A549 (cell line): ENCODE data around the gene ALCAM. TPM values are rescaled to one million over a fixed set of nuclear protein-coding genes. Genes with fewer than 3 reads are reported as not detected.
A peak's percentile ranks its signal among the peaks of the same experiment; 100 is the strongest.

ENCODE experiments used
- ATAC-seq, 2 experiments: fragments of 200-7000 bp in 1 of 2; fragments of >200 bp in 1 of 2; cut with Nextera tagmentation in 1 of 2; cut with Tn5 transposase in 1 of 2; 3 replicates each; pipeline versions ENCODE4 v1.8.0 to v1.9.1; 2018 to 2020; ENCODE audit warnings: mild to moderate bottlenecking in 1 of 2, moderate library complexity in 1 of 2
- CTCF ChIA-PET: fragments of 300-600 bp; sonication (Branson Sonifier 250); formaldehyde crosslinking; extraction: SDS; loops from one replicate; lab custom pipeline; 2021; ENCODE audit warnings: antibody characterized with exemption, inconsistent platforms; lab: Yijun Ruan, JAX
- POLR2A ChIA-PET: fragments of 350-600 bp; formaldehyde crosslinking; extraction: SDS; loops from one replicate; lab custom pipeline; 2021; ENCODE audit warnings: antibody characterized with exemption, inconsistent platforms; lab: Yijun Ruan, JAX
- DNase-seq, 2 experiments: peaks; one replicate each; pipeline versions ENCODE4 v3.0.0 to v3.0.0-alpha.2; 2011 to 2016; ENCODE audit warnings: low read depth in 1 of 2, low spot score in 1 of 2
- FAIRE-seq: peaks from 2 replicates; lab custom pipeline; 2011; peaks lifted over from hg19 to GRCh38; lab: Jason Lieb, UNC
- H3K27ac ChIP-seq, 2 experiments: fragments of >200 bp; sonication (Bioruptor Twin); formaldehyde crosslinking; 3 replicates each; pipeline ENCODE4 v1.5.1; 2016 to 2017
- H3K4me1 ChIP-seq: fragments of >200 bp; sonication (Bioruptor Twin); formaldehyde crosslinking; 3 replicates; pipeline ENCODE4 v1.6.1; 2016
- H3K4me2 ChIP-seq: fragments of >200 bp; sonication (Bioruptor Twin); formaldehyde crosslinking; 3 replicates; pipeline ENCODE4 v1.6.1; 2016
- H3K4me3 ChIP-seq: fragments of >200 bp; sonication (Bioruptor Twin); formaldehyde crosslinking; 3 replicates; pipeline ENCODE4 v1.5.1; 2016
- H3K9me3 ChIP-seq: fragments of >200 bp; sonication (Bioruptor Twin); formaldehyde crosslinking; 3 replicates; pipeline ENCODE4 v1.6.1; 2016
- CEBPB ChIP-seq, 2 experiments: fragments of >200 bp in 1 of 2; sonication (Bioruptor Twin) in 1 of 2; formaldehyde crosslinking in 1 of 2; IDR thresholded peaks; 2 replicates each; pipeline ENCODE4 v1.6.1; 2012 to 2016
- CTCF ChIP-seq: fragments of >200 bp; sonication (Bioruptor Twin); formaldehyde crosslinking; IDR thresholded peaks from 3 replicates; pipeline ENCODE4 v1.5.1; 2016
- EP300 ChIP-seq, 2 experiments: fragments of >200 bp; sonication (Bioruptor Twin); formaldehyde crosslinking; IDR thresholded peaks; 2 replicates in 1 of 2; 3 replicates in 1 of 2; pipeline ENCODE4 v1.6.1; 2016 to 2017
- ESRRA ChIP-seq: fragments of 150-350 bp; IDR thresholded peaks from 2 replicates; pipeline ENCODE4 v1.6.1; 2014; ENCODE audit warnings: mild to moderate bottlenecking, low read length, borderline replicate concordance
- FOSB ChIP-seq: fragments of 250-450 bp; sonication (Bioruptor Pico); IDR thresholded peaks from 2 replicates; pipeline ENCODE4 v1.5.0; 2020; ENCODE audit warnings: mild to moderate bottlenecking, moderate library complexity
- HDAC2 ChIP-seq: fragments of 200-600 bp; sonication (generic); IDR thresholded peaks from 2 replicates; pipeline ENCODE4 v1.6.1; 2016
- HOXA7 ChIP-seq: fragments of 250-450 bp; sonication (Bioruptor Pico); IDR thresholded peaks from 2 replicates; pipeline ENCODE4 v1.5.0; 2020; ENCODE audit warnings: mild to moderate bottlenecking, moderate library complexity
- JUN ChIP-seq, 2 experiments: fragments of >200 bp; sonication (Bioruptor Twin); formaldehyde crosslinking; IDR thresholded peaks; 2 replicates in 1 of 2; 3 replicates in 1 of 2; pipeline ENCODE4 v1.6.1; 2016 to 2017
- JUNB ChIP-seq: fragments of >200 bp; sonication (Bioruptor Twin); formaldehyde crosslinking; IDR thresholded peaks from 2 replicates; pipeline ENCODE4 v1.6.1; 2016
- MAX ChIP-seq: IDR thresholded peaks from 2 replicates; pipeline ENCODE4 v1.6.1; 2012
- NFE2L2 ChIP-seq: fragments of 150-350 bp; conservative IDR thresholded peaks from 2 replicates; pipeline ENCODE4 v1.6.1; 2014; ENCODE audit warnings: low read length
- PBX3 ChIP-seq: IDR thresholded peaks from 2 replicates; pipeline ENCODE4 v1.6.1; 2012
- RAD21 ChIP-seq, 2 experiments: fragments of >200 bp in 1 of 2; sonication (Bioruptor Twin) in 1 of 2; formaldehyde crosslinking in 1 of 2; IDR thresholded peaks in 1 of 2; conservative IDR thresholded peaks in 1 of 2; 2 replicates in 1 of 2; 3 replicates in 1 of 2; pipeline ENCODE4 v1.6.1; 2012 to 2018; ENCODE audit warnings: inconsistent platforms in 1 of 2
- SMC3 ChIP-seq: fragments of >200 bp; sonication (Bioruptor Twin); formaldehyde crosslinking; IDR thresholded peaks from 3 replicates; pipeline ENCODE4 v1.6.1; 2018; ENCODE audit warnings: inconsistent platforms
- TP53 ChIP-seq: fragments of 250-450 bp; sonication (Bioruptor Pico); IDR thresholded peaks from 2 replicates; pipeline ENCODE4 v1.5.0; 2021; ENCODE audit warnings: mild to moderate bottlenecking, moderate library complexity
- USF2 ChIP-seq: fragments of 450-650 bp; IDR thresholded peaks from 2 replicates; pipeline ENCODE4 v1.6.1; 2014; ENCODE audit warnings: antibody characterized with exemption
- ZC3H11A ChIP-seq: fragments of 450-650 bp; IDR thresholded peaks from 2 replicates; pipeline ENCODE4 v1.6.1; 2014; ENCODE audit warnings: antibody characterized with exemption, mild to moderate bottlenecking
- ZFP36 ChIP-seq: fragments of 450-650 bp; IDR thresholded peaks from 2 replicates; pipeline ENCODE4 v1.6.1; 2014; ENCODE audit warnings: borderline replicate concordance; ENCODE audit not compliant: partially characterized antibody
- ZNF302 ChIP-seq: fragments of 250-450 bp; sonication (Bioruptor Pico); IDR thresholded peaks from 2 replicates; pipeline ENCODE4 v1.9.0; 2021; ENCODE audit warnings: inconsistent platforms, mild to moderate bottlenecking, moderate library complexity
- WGBS: methylation state at CpG from one replicate; pipeline ENCODE4 v1.1.6; 2017; ENCODE audit errors: missing lambda C conversion rate; 5-methylcytosine and 5-hydroxymethylcytosine counted together
- polyA plus RNA-seq, 4 experiments: library from polyadenylated mRNA; depleted of rRNA in 3 of 4; stranded (reverse); fragments of >200 nt; fragmentation: RNase III in 1 of 4; extraction: RNeasy Plus Mini Kit Qiagen cat#74134 plus additional on column Dnase treatment in 1 of 4; gene quantifications; 2 replicates in 3 of 4; 3 replicates in 1 of 4; pipeline ENCODE4 v1.2.3, GENCODE V29; 2011 to 2017
- TF ChIP-seq, protein P1 (sequence below): fragments of 150-350 bp; IDR thresholded peaks from 2 replicates; pipeline ENCODE4 v1.6.1; 2014; ENCODE audit warnings: low read depth, mild to moderate bottlenecking, low read length
- TF ChIP-seq, protein P2 (sequence below): fragments of 200-600 bp; sonication (generic); IDR thresholded peaks from 2 replicates; pipeline ENCODE4 v1.6.1; 2016; ENCODE audit warnings: antibody characterized with exemption, mild to moderate bottlenecking, moderate library complexity

The ALCAM gene
- polyA plus RNA-seq, 2 of the 4 experiments (the other 2 are of a cell fraction) = 57.1 to 145 TPM

DNA sequence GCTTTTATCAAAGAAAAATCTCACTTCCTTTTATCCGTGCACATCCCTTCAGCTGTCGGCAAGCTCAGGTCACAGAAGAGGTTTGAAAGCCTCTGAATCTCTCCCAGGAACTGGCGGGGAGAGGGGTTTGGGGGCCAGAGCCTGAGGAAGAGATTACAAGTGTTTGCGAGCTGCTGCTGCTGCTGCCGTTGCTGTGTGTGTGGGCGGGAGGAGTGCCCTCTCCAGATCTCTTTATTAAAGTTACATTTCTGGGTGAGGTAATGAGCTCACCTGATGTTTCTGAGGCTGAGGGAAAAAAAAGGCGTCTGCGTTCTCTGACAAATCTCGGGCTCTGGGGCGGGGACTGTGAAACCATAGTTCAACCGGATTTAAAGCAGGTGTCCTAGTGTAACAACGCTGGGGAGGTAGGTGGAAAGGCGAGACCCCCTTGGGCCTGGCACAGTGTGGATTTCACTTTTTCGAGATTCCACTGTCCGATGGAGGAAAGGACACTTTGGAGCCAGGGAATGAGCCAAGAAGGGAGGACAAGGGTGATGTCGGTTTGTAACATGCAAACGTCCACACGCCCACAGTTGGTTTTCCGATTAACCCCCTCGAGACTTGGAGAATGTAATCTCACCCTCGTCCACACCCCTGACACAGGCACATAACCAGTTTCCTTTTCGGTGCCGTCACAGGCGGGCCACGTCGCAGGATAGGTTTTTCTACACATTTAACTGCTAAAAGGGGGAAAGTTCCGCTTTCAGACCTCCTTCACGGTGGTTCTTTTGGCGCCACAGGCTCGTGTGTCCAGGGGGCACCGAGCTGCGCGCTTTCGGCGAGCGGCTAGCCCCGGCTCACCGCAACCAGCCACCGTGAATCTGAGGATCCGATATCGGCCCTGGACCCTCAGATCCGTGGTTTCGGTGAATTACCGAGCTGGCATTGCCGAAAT, 2.1 kb downstream of the ALCAM start:
- Histone ChIP-seq H3K4me1 (peaks cover 47% of the 10 kb centered on the region), H3K4me2 (peak overlapping the region; percentile 86), H3K9me3 (no peaks in the 10 kb centered on the region), H3K27ac (peak overlapping the region; percentile 88 to 92), H3K4me3 (peak overlapping the region; percentile 88)
- no peak for FAIRE-seq
- WGBS = 1% methylated on average over 43 of the region's 45 CpGs
- ATAC-seq = peak; percentile 0 to 5; a peak in 1 of 6 replicates
- TF ChIP-seq HOXA7 (CRISPR knock-in tag) (no peak), FOSB (CRISPR knock-in tag) (no peak), EP300 (IDR thresholded peaks at IDR 0.05) (no peak), JUNB (no peak), SMC3 (no peak), PBX3 (no peak), MAX (peak; percentile 55), TP53 (CRISPR knock-in tag) (no peak), ESRRA (no peak), JUN (IDR thresholded peaks at IDR 0.05) (0 out of 5 replicates have a peak, but pooled peaks of 1 of the 2 experiments have one; percentile 11), ZC3H11A (no peak)
- TF ChIP-seq, protein P1, sequence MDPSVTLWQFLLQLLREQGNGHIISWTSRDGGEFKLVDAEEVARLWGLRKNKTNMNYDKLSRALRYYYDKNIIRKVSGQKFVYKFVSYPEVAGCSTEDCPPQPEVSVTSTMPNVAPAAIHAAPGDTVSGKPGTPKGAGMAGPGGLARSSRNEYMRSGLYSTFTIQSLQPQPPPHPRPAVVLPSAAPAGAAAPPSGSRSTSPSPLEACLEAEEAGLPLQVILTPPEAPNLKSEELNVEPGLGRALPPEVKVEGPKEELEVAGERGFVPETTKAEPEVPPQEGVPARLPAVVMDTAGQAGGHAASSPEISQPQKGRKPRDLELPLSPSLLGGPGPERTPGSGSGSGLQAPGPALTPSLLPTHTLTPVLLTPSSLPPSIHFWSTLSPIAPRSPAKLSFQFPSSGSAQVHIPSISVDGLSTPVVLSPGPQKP = no peak
- TF ChIP-seq, protein P2, sequence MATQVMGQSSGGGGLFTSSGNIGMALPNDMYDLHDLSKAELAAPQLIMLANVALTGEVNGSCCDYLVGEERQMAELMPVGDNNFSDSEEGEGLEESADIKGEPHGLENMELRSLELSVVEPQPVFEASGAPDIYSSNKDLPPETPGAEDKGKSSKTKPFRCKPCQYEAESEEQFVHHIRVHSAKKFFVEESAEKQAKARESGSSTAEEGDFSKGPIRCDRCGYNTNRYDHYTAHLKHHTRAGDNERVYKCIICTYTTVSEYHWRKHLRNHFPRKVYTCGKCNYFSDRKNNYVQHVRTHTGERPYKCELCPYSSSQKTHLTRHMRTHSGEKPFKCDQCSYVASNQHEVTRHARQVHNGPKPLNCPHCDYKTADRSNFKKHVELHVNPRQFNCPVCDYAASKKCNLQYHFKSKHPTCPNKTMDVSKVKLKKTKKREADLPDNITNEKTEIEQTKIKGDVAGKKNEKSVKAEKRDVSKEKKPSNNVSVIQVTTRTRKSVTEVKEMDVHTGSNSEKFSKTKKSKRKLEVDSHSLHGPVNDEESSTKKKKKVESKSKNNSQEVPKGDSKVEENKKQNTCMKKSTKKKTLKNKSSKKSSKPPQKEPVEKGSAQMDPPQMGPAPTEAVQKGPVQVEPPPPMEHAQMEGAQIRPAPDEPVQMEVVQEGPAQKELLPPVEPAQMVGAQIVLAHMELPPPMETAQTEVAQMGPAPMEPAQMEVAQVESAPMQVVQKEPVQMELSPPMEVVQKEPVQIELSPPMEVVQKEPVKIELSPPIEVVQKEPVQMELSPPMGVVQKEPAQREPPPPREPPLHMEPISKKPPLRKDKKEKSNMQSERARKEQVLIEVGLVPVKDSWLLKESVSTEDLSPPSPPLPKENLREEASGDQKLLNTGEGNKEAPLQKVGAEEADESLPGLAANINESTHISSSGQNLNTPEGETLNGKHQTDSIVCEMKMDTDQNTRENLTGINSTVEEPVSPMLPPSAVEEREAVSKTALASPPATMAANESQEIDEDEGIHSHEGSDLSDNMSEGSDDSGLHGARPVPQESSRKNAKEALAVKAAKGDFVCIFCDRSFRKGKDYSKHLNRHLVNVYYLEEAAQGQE = 0 out of 2 replicates have a peak, but pooled peaks have one; percentile 23
- TF ChIP-seq, all 56 proteins: peak for 3
- POLR2A ChIA-PET = interaction anchor here (0.9 to 1.5 kb wide), 4 partner anchors 30 to 762 kb away, joined by 3 to 4 read pairs (median 3); no protein-coding TSS in a partner anchor
- DNase-seq = peak; percentile 29 to 69
- CTCF ChIA-PET = interaction anchor here (0.6 to 5.6 kb wide), 11 partner anchors 10 to 772 kb away, joined by 3 to 47 read pairs (median 5); no protein-coding TSS in a partner anchor

DNA sequence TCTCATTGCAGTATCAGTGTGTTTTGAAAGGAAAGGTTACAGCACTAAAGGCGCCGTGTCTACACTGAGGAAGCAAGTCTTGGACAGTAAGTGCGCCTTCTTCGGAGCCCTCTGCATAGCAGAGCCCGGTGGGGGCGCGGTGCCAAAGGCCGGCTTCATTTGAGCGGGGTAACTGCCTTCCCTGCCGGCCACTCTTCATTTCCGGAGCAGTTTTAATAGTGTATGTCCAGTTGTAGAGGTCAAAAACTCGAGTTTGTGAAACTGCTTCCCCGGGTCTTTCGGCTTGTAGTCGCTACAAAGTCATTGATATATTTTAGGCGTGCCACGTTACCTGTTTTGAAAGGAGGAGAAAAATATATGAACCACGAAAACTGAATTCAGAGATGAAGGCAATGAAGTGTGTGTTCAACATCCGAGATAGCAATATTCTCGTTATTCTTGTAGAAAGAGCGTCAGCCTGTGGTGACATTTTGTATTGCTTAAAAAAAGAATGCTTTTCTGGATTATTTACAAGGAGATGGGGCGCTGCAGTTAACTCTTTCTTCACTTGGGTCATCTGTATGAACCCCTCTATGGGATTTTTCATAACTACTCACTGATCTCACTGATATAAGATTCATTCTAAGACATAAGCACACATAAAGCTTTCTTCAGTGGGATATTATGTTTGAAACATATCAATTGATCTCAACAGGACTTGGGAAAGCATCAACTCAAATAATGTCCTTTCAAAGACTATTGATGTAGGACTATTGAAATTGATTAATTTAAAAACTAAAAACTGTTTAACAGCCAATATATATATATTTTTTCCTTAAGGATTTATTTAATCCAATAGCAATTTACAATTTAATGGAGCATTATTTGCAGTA, 3.0 kb downstream of the ALCAM start:
- peak; percentile 15 to 73 for DNase-seq
- POLR2A ChIA-PET = interaction anchor here (1.2 kb wide), 1 partner anchor 148 kb away, joined by 3 read pairs; no protein-coding TSS in a partner anchor

More for the DNA sequence above, 3.0 kb downstream of the ALCAM start:
- peak; percentile 82 for TF ChIP-seq RAD21 (conservative IDR thresholded peaks at IDR 0.05 in 1 of 2, IDR thresholded peaks at IDR 0.05 in 1 of 2)
- TF ChIP-seq CTCF = peak; percentile 87
- TF ChIP-seq SMC3 = peak; percentile 87
- no peak for TF ChIP-seq USF2
- no peak for TF ChIP-seq PBX3
- no peak for TF ChIP-seq ZFP36
- TF ChIP-seq NFE2L2 = no peak
- TF ChIP-seq HDAC2 = no peak
- TF ChIP-seq CEBPB (IDR thresholded peaks at IDR 0.05) = peak in 1 of 2 experiments; percentile 40; a peak in 1 of 4 replicates
- TF ChIP-seq ZNF302 = no peak
- peak overlapping the region; percentile 86 for H3K4me2 ChIP-seq
- no peaks in the 10 kb centered on the region for H3K9me3 ChIP-seq
- H3K27ac ChIP-seq = peak overlapping the region; percentile 88 to 92
- CTCF ChIA-PET = interaction anchor here (0.6 to 5.6 kb wide), 16 partner anchors 9 to 1090 kb away, joined by 3 to 47 read pairs (median 3); no protein-coding TSS in a partner anchor
- ATAC-seq = peak; percentile 3 to 15; a peak in 3 of 6 replicates
- FAIRE-seq = no peak
- H3K4me1 ChIP-seq = peaks cover 38% of the 10 kb centered on the region
- 1% methylated on average over 22 of the region's 22 CpGs for WGBS
- H3K4me3 ChIP-seq = peak overlapping the region; percentile 88
